ENCODE results near the gene IER3. TPM values are rescaled to one million over a fixed set of nuclear protein-coding genes. Genes with fewer than 3 reads are reported as not detected.
"Not testable (repeated sequence)": the region's sequence is repeated elsewhere in the genome, so short reads cannot be mapped to it uniquely, and the experiment has no call there.

Gene IER3
- polyA plus RNA-seq, 2 of the 4 experiments (the other 2 are of a cell fraction): 104 to 202 TPM

- TF ChIP-seq BCL3 (IDR thresholded peaks at IDR 0.05): no peak
- no peak for TF ChIP-seq MAZ (IDR thresholded peaks at IDR 0.05; ENCODE audit: borderline replicate concordance, low read depth, low read length)
- no peak for TF ChIP-seq ZC3H11A (IDR thresholded peaks at IDR 0.05)
- TF ChIP-seq NPAS2 (CRISPR knock-in tag; IDR thresholded peaks at IDR 0.05; ENCODE audit: borderline replicate concordance): no peak
- TF ChIP-seq, protein P1, sequence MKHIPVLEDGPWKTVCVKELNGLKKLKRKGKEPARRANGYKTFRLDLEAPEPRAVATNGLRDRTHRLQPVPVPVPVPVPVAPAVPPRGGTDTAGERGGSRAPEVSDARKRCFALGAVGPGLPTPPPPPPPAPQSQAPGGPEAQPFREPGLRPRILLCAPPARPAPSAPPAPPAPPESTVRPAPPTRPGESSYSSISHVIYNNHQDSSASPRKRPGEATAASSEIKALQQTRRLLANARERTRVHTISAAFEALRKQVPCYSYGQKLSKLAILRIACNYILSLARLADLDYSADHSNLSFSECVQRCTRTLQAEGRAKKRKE (CRISPR knock-in tag; IDR thresholded peaks at IDR 0.05; ENCODE audit: low read depth): no peak
- TF ChIP-seq ESRRA (IDR thresholded peaks at IDR 0.05; ENCODE audit: borderline replicate concordance, low read length): no peak
- no peak for TF ChIP-seq POLR2A (IDR thresholded peaks at IDR 0.05; ENCODE audit: low read length)
- no peak for TF ChIP-seq NFE2L2 (conservative IDR thresholded peaks at IDR 0.05; ENCODE audit: low read length)
- FAIRE-seq (no peak), ATAC-seq (no peak), DNase-seq (ENCODE audit: low read depth in 1 of 2, low spot score in 1 of 2) (no peak)
- POLR2A ChIA-PET: no interaction called here
- H3K27ac ChIP-seq: peak overlapping the region; percentile 86 to 97
- peaks cover 57% of the 10 kb centered on the region for H3K4me1 ChIP-seq
- peak overlapping the region; percentile 25; the same call in 1 of the 3 replicates for H3K4me2 ChIP-seq
- H3K4me3 ChIP-seq: no peak overlapping the region
- H3K9me3 ChIP-seq: no peaks in the 10 kb centered on the region
- CTCF ChIA-PET: interaction anchor here (0.6 to 1.3 kb wide), 2 partner anchors 8 to 10 kb away, joined by 3 read pairs; no protein-coding TSS in a partner anchor
- WGBS (ENCODE audit: missing lambda C conversion rate): 58% methylated on average over 1 of the region's 1 CpG
Observed at GRCh38 chr6:30757261-30757904, 13.0 kb upstream of the IER3 start.

- H3K4me3 ChIP-seq; H3K9me3 ChIP-seq; ATAC-seq; FAIRE-seq; H3K4me2 ChIP-seq; DNase-seq (ENCODE audit: low read depth in 1 of 2, low spot score in 1 of 2): not testable (repeated sequence)
- 87% methylated on average over 7 of the region's 7 CpGs for WGBS (ENCODE audit: missing lambda C conversion rate)
- Histone ChIP-seq H3K27ac (peak overlapping the region; percentile 86 to 97; a peak in 4 of 6 replicates), H3K4me1 (peaks cover 59% of the 10 kb centered on the region)
- peak; percentile 69; the same call in 1 of the 2 replicates for TF ChIP-seq KDM1A (IDR thresholded peaks at IDR 0.05; ENCODE audit: low read depth)
- TF ChIP-seq HDAC2 (IDR thresholded peaks at IDR 0.05): peak; percentile 31; the same call in 1 of the 2 replicates
- CTCF ChIA-PET: interaction anchor here (0.6 to 1.3 kb wide), 2 partner anchors 9 to 126 kb away, joined by 3 read pairs; no protein-coding TSS in a partner anchor
- POLR2A ChIA-PET: interaction anchor here (1.5 kb wide), 1 partner anchor 25 kb away, joined by 3 read pairs; no protein-coding TSS in a partner anchor
Observed at GRCh38 chr6:30756405-30757003, 12.2 kb upstream of the IER3 start.

GRCh38 chr6:30754631-30755030, 10.3 kb upstream of the IER3 start:
- peaks cover 66% of the 10 kb centered on the region for H3K4me1 ChIP-seq
- ATAC-seq (no peak), DNase-seq (ENCODE audit: low read depth in 1 of 2, low spot score in 1 of 2) (no peak), FAIRE-seq (no peak)
- TF ChIP-seq CHD4 (IDR thresholded peaks at IDR 0.05; ENCODE audit: borderline replicate concordance): no peak
- no peak for TF ChIP-seq KDM1A (IDR thresholded peaks at IDR 0.05; ENCODE audit: low read depth)
- TF ChIP-seq, protein P2, sequence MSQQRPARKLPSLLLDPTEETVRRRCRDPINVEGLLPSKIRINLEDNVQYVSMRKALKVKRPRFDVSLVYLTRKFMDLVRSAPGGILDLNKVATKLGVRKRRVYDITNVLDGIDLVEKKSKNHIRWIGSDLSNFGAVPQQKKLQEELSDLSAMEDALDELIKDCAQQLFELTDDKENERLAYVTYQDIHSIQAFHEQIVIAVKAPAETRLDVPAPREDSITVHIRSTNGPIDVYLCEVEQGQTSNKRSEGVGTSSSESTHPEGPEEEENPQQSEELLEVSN (IDR thresholded peaks at IDR 0.05; ENCODE audit: borderline replicate concordance, low read depth): no peak
- TF ChIP-seq FOXS1 (CRISPR knock-in tag; IDR thresholded peaks at IDR 0.05): no peak
- TF ChIP-seq NPAS2 (CRISPR knock-in tag; IDR thresholded peaks at IDR 0.05; ENCODE audit: borderline replicate concordance): no peak
- no peak for TF ChIP-seq JUNB (IDR thresholded peaks at IDR 0.05)
- no peak for TF ChIP-seq EHF (CRISPR knock-in tag; IDR thresholded peaks at IDR 0.05)
- TF ChIP-seq ESRRA (IDR thresholded peaks at IDR 0.05; ENCODE audit: borderline replicate concordance, low read length): no peak
- CTCF ChIA-PET: interaction anchor here (0.7 to 1.6 kb wide), 3 partner anchors 14 to 27 kb away, joined by 3 read pairs; no protein-coding TSS in a partner anchor
- POLR2A ChIA-PET: no interaction called here
- H3K4me3 ChIP-seq: no peak overlapping the region
- WGBS (ENCODE audit: missing lambda C conversion rate): 91% methylated on average over 3 of the region's 3 CpGs
- H3K27ac ChIP-seq: peak overlapping the region; percentile 97; a peak in 4 of 6 replicates
- H3K4me2 ChIP-seq: no peak overlapping the region
- H3K9me3 ChIP-seq: no peaks in the 10 kb centered on the region
